ENCODE results near the gene ISG20. TPM values are rescaled to one million over a fixed set of nuclear protein-coding genes. Genes with fewer than 3 reads are reported as not detected.
A peak's percentile ranks its signal among the peaks of the same experiment; 100 is the strongest.

Gene ISG20
- polyA plus RNA-seq, 1 donor (not counting 4 experiments of a cell fraction or from before 2014, with no cell fraction given) = 8.9 TPM

DNA sequence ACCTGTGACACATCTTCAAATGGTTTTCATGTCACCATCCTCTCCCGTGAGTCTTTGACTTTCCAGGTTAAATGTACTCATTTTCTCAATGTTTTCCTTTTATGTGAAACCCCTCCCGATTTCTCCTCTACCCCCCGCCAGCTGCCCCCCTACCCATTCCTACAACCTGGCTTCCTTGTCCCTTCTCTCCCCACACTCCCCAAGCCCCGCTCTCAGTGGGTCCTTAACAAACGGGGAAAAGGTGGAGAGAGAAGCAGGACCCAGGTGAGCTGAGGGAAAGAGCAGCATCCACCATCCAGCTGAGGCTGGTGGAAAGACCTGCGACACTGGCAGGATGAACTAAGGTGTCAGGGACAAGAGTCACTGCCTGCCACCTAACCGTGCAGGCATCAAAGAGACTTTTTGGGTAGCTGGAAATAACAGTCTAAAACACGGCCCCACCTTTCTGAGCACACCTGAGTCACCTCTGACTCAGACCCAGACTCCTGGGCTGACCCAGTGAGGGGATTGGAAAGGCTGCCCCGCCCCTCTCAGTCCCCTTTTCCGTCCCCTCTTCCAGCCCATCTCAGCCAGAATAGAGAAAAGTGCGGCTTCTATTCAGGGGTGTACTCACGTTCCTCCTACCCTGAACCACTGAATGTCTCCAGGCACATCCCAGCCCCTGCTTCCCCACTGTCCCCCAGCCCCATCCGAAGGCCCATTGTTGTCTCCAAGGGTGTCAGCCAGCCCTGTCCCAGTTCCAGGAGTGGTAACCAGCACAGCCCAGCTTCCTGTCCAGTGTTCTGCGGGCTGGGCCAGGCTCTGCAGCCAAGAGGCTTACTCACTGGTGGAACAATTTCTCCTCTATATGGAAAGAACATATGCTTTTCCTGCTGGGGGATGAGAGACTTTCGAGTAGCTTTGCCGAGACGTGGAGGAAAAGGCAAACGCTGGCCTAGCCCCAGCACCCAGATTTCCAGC is 20.4 kb downstream of the ISG20 start:
- dilution Hi-C loops (cut with MboI; ENCODE audit: extremely low pct_ligation_motif_present, low sequenced_read_pairs) = no loop called here
- no peaks in the 10 kb centered on the region for H3K27me3 ChIP-seq (ENCODE audit: control insufficient read depth, extremely low read depth, insufficient read depth, low read length)
- H3K4me1 ChIP-seq (ENCODE audit: control insufficient read depth, extremely low read depth, insufficient read depth, low read length) = peaks cover 18% of the 10 kb centered on the region
- no peaks in the 10 kb centered on the region for H3K79me2 ChIP-seq (ENCODE audit: control insufficient read depth, insufficient read depth, low read length)
- H3K4me3 ChIP-seq (ENCODE audit: control insufficient read depth in 2 of 3, extremely low read depth in 1 of 3, insufficient read depth in 2 of 3, low read depth in 1 of 3, low read length in 3 of 3) = peak overlapping the region in 1 of 3 experiments; percentile 31
- no peaks in the 10 kb centered on the region for H3K9me1 ChIP-seq (ENCODE audit: control insufficient read depth, extremely low read depth, insufficient read depth, low read length)
- H3K9ac ChIP-seq (ENCODE audit: control insufficient read depth, extremely low read depth, insufficient read depth, low read length) = no peak overlapping the region
- TF ChIP-seq, protein P1, sequence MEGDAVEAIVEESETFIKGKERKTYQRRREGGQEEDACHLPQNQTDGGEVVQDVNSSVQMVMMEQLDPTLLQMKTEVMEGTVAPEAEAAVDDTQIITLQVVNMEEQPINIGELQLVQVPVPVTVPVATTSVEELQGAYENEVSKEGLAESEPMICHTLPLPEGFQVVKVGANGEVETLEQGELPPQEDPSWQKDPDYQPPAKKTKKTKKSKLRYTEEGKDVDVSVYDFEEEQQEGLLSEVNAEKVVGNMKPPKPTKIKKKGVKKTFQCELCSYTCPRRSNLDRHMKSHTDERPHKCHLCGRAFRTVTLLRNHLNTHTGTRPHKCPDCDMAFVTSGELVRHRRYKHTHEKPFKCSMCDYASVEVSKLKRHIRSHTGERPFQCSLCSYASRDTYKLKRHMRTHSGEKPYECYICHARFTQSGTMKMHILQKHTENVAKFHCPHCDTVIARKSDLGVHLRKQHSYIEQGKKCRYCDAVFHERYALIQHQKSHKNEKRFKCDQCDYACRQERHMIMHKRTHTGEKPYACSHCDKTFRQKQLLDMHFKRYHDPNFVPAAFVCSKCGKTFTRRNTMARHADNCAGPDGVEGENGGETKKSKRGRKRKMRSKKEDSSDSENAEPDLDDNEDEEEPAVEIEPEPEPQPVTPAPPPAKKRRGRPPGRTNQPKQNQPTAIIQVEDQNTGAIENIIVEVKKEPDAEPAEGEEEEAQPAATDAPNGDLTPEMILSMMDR (optimal IDR thresholded peaks at IDR 0.05 in 1 of 3, IDR thresholded peaks at IDR 0.05 in 1 of 3, conservative IDR thresholded peaks at IDR 0.05 in 1 of 3; ENCODE audit: extremely low read depth in 1 of 3, insufficient read depth in 2 of 3, low read length in 3 of 3) = no peak
- no peak for TF ChIP-seq EZH2 (IDR thresholded peaks at IDR 0.05; ENCODE audit: low read length)
- peak overlapping the region; percentile 33 for H3K27ac ChIP-seq (ENCODE audit: control insufficient read depth, insufficient read depth, low read length)
- no peaks in the 10 kb centered on the region for H3K36me3 ChIP-seq (ENCODE audit: control insufficient read depth in 2 of 2, extremely low read depth in 1 of 2, insufficient read depth in 2 of 2, low read length in 2 of 2)
- DNase-seq (ENCODE audit: low read depth, low spot score) = no peak
- H3K9me3 ChIP-seq (ENCODE audit: control insufficient read depth, low read depth, low read length) = no peaks in the 10 kb centered on the region
- H4K20me1 ChIP-seq (ENCODE audit: control insufficient read depth, extremely low read depth, insufficient read depth, low read length) = no peaks in the 10 kb centered on the region
- peak; percentile 63 for FAIRE-seq
- H2AFZ ChIP-seq (ENCODE audit: control insufficient read depth, low read length) = peak overlapping the region; percentile 29
- peak overlapping the region; percentile 66 for H3K4me2 ChIP-seq (ENCODE audit: control insufficient read depth, extremely low read depth, insufficient read depth, low read depth, low read length)

DNA sequence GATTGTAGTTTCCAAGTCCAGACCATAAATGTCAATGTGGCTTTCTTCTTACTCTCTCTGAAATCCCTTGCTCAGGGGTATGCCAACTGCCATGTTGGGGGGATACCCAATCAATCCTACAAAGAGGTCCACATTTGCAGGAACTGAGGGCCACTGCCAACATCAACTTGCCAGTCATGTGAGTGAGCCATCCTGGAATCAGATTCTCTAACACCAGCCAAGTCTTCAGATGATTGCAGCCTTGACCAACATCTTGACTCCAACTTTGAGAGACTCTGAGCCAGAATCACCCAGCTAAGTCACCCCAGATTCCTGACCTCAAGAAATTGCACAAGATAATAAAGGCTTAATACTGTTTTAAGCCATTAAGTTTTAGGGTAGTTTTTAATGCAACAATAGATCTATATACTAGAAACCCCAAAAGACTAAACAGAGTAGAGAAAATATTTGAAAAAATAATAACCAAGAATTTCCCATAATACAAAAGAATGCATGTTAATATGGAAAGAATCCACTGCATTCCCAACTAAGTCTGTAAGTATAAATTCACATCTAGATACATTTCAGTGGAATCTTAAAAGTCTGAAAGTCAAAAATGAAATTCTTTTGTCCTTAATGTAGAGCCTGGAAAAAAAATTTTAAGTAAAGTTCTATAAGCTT is 22.4 kb downstream of the ISG20 start:
- no peak for FAIRE-seq

More for the DNA sequence above, 22.4 kb downstream of the ISG20 start:
- H3K36me3 ChIP-seq (ENCODE audit: control insufficient read depth in 2 of 2, extremely low read depth in 1 of 2, insufficient read depth in 2 of 2, low read length in 2 of 2) = no peaks in the 10 kb centered on the region
- H3K27ac ChIP-seq (ENCODE audit: control insufficient read depth, insufficient read depth, low read length) = no peak overlapping the region
- no peak for DNase-seq (ENCODE audit: low read depth, low spot score)
- H3K4me1 ChIP-seq (ENCODE audit: control insufficient read depth, extremely low read depth, insufficient read depth, low read length) = peaks cover 18% of the 10 kb centered on the region
- dilution Hi-C loops (cut with MboI; ENCODE audit: extremely low pct_ligation_motif_present, low sequenced_read_pairs) = no loop called here
- no peaks in the 10 kb centered on the region for H3K9me3 ChIP-seq (ENCODE audit: control insufficient read depth, low read depth, low read length)
- H3K27me3 ChIP-seq (ENCODE audit: control insufficient read depth, extremely low read depth, insufficient read depth, low read length) = no peaks in the 10 kb centered on the region
- H2AFZ ChIP-seq (ENCODE audit: control insufficient read depth, low read length) = no peak overlapping the region
- H3K4me2 ChIP-seq (ENCODE audit: control insufficient read depth, extremely low read depth, insufficient read depth, low read depth, low read length) = no peak overlapping the region
- no peaks in the 10 kb centered on the region for H3K9me1 ChIP-seq (ENCODE audit: control insufficient read depth, extremely low read depth, insufficient read depth, low read length)
- no peaks in the 10 kb centered on the region for H3K79me2 ChIP-seq (ENCODE audit: control insufficient read depth, insufficient read depth, low read length)
- no peaks in the 10 kb centered on the region for H4K20me1 ChIP-seq (ENCODE audit: control insufficient read depth, extremely low read depth, insufficient read depth, low read length)
- TF ChIP-seq, protein P1 (optimal IDR thresholded peaks at IDR 0.05 in 1 of 3, IDR thresholded peaks at IDR 0.05 in 1 of 3, conservative IDR thresholded peaks at IDR 0.05 in 1 of 3; ENCODE audit: extremely low read depth in 1 of 3, insufficient read depth in 2 of 3, low read length in 3 of 3) = no peak
- H3K4me3 ChIP-seq (ENCODE audit: control insufficient read depth in 2 of 3, extremely low read depth in 1 of 3, insufficient read depth in 2 of 3, low read depth in 1 of 3, low read length in 3 of 3) = no peak overlapping the region
- H3K9ac ChIP-seq (ENCODE audit: control insufficient read depth, extremely low read depth, insufficient read depth, low read length) = no peak overlapping the region

Data from keratinocyte (primary cell).